K562 (cell line): ENCODE data around the gene CSF2RB. TPM values are rescaled to one million over a fixed set of nuclear protein-coding genes. Genes with fewer than 3 reads are reported as not detected.

ENCODE experiments used
- ATAC-seq: fragments of 200-7000 bp; cut with Tn5 transposase; 3 replicates; pipeline ENCODE4 v1.9.1; 2020; ENCODE audit warnings: moderate library complexity
- BruUV-seq: library from RNA; stranded (reverse); fragments of 400-500 nt; replicated peaks from 2 replicates; lab custom pipeline; 2021; lab: Mats Ljungman, UMichigan
- CTCF ChIA-PET: fragments of 300-600 bp; formaldehyde crosslinking; extraction: SDS; loops from one replicate; lab custom pipeline; 2021; ENCODE audit warnings: low intra/inter-chr PET ratio; lab: Yijun Ruan, JAX
- POLR2A ChIA-PET: fragments of 300-600, 350-650 bp; sonication (Branson Sonifier 250); formaldehyde crosslinking; extraction: SDS; loops from one replicate; lab custom pipeline; 2021; ENCODE audit warnings: antibody characterized with exemption, inconsistent platforms; lab: Yijun Ruan, JAX
- DNase-seq, 4 experiments: peaks; one replicate each; pipeline versions ENCODE4 v3.0.0 to v3.0.0-alpha.2; 2011 to 2018; ENCODE audit warnings: low spot score in 3 of 4, mixed read lengths in 3 of 4; ENCODE audit errors: extremely low read depth in 1 of 4
- FAIRE-seq: peaks from 2 replicates; lab custom pipeline; 2011; peaks lifted over from hg19 to GRCh38; lab: Jason Lieb, UNC
- H2AFZ ChIP-seq: 2 replicates; pipeline ENCODE4 v1.6.0; 2011; ENCODE audit warnings: low read depth, low read length, control low read depth, inconsistent platforms
- H3K27ac ChIP-seq: fragments of 200-600 bp; 3 replicates; pipeline ENCODE4 v1.8.0; 2011; ENCODE audit warnings: low read depth, mild to moderate bottlenecking, control low read depth, inconsistent platforms, low read length, moderate library complexity, mixed read lengths; ENCODE audit errors: extremely low read depth
- H3K27me3 ChIP-seq, 2 experiments: fragments of 300-600 bp in 1 of 2; 2 replicates in 1 of 2; 3 replicates in 1 of 2; pipeline versions ENCODE4 v1.6.0 to v1.8.0; 2011; ENCODE audit warnings: inconsistent platforms in 2 of 2, low read length in 2 of 2, mild to moderate bottlenecking in 1 of 2, mixed read lengths in 1 of 2, moderate library complexity in 1 of 2; ENCODE audit not compliant: control insufficient read depth in 2 of 2, insufficient read depth in 2 of 2
- H3K36me3 ChIP-seq: fragments of 300-600 bp; 3 replicates; pipeline ENCODE4 v1.8.0; 2011; ENCODE audit warnings: mild to moderate bottlenecking, low read length, inconsistent platforms; ENCODE audit not compliant: control insufficient read depth, insufficient read depth
- H3K4me1 ChIP-seq, 2 experiments: fragments of 200-600 bp in 1 of 2; replicated peaks in 1 of 2; 2 replicates in 1 of 2; 3 replicates in 1 of 2; pipeline versions ENCODE4 v1.5.1 to v1.8.0; 2011; ENCODE audit warnings: inconsistent platforms in 2 of 2, low read length in 2 of 2, mild to moderate bottlenecking in 1 of 2, mixed read lengths in 1 of 2, moderate library complexity in 1 of 2; ENCODE audit not compliant: control insufficient read depth in 2 of 2, insufficient read depth in 2 of 2
- H3K4me2 ChIP-seq: 2 replicates; pipeline ENCODE4 v1.6.1; 2011; ENCODE audit warnings: low read length, control low read depth, inconsistent platforms, mixed read lengths; ENCODE audit not compliant: insufficient read depth
- H3K4me3 ChIP-seq: fragments of 200-600 bp; sonication (generic), shearing (Covaris generic); 2 replicates; pipeline ENCODE4 v1.5.1; 2016; ENCODE audit warnings: control low read depth, inconsistent platforms
- H3K79me2 ChIP-seq: fragments of 200-600 bp; 3 replicates; pipeline ENCODE4 v1.8.0; 2011; ENCODE audit warnings: low read length, inconsistent platforms; ENCODE audit not compliant: control insufficient read depth, insufficient read depth
- H3K9ac ChIP-seq, 2 experiments: 2 replicates each; pipeline versions ENCODE4 v1.6.0 to v1.6.1; 2011; ENCODE audit warnings: low read depth in 2 of 2, low read length in 2 of 2, control low read depth in 1 of 2, inconsistent platforms in 1 of 2, mild to moderate bottlenecking in 1 of 2, mixed read lengths in 1 of 2; ENCODE audit not compliant: insufficient read depth in 1 of 2
- H3K9me1 ChIP-seq: one replicate; pipeline ENCODE4 v1.6.0; 2011; ENCODE audit warnings: inconsistent platforms, mild to moderate bottlenecking, low read length, moderate library complexity; ENCODE audit not compliant: control insufficient read depth, insufficient read depth
- H3K9me3 ChIP-seq: replicated peaks from 2 replicates; pipeline ENCODE4 v1.5.1; 2011; ENCODE audit warnings: low read depth, low read length, inconsistent platforms; ENCODE audit not compliant: control insufficient read depth, insufficient read depth
- H4K20me1 ChIP-seq: replicated peaks from 2 replicates; pipeline ENCODE4 v1.6.1; 2011; ENCODE audit warnings: low read length, inconsistent platforms, mixed read lengths; ENCODE audit not compliant: control insufficient read depth, insufficient read depth
- C11orf30 ChIP-seq: fragments of 450-650 bp; IDR thresholded peaks from 2 replicates; pipeline ENCODE4 v1.6.1; 2016; ENCODE audit warnings: low read depth, mild to moderate bottlenecking
- CEBPG ChIP-seq, 3 experiments: fragments of 200-800 bp in 1 of 3; sonication (Bioruptor generic) in 1 of 3; sonication (generic) in 1 of 3; formaldehyde crosslinking in 1 of 3; IDR thresholded peaks in 2 of 3; conservative IDR thresholded peaks in 1 of 3; 2 replicates each; pipeline versions ENCODE4 v1.6.1 to v1.8.0; 2016 to 2022; ENCODE audit warnings: missing compliant biosample characterization in 2 of 3, missing genetic modification characterization in 2 of 3, mild to moderate bottlenecking in 1 of 3, missing genetic modification reagents in 1 of 3
- CHD1 ChIP-seq: fragments of 200-600 bp; sonication (generic); IDR thresholded peaks from one replicate; pipeline ENCODE4 v1.6.1; 2012; ENCODE audit warnings: mild to moderate bottlenecking, moderate library complexity, low read length, inconsistent platforms
- FUS ChIP-seq: fragments of 200-400 bp; formaldehyde crosslinking; optimal IDR thresholded peaks from 2 replicates; pipeline ENCODE3; 2017; ENCODE audit warnings: low read depth, low read length
- HDAC8 ChIP-seq: fragments of 450-650 bp; IDR thresholded peaks from 2 replicates; pipeline ENCODE4 v1.6.1; 2016; ENCODE audit warnings: mild to moderate bottlenecking, missing genetic modification characterization, moderate library complexity, missing compliant biosample characterization
- KLF13 ChIP-seq: fragments of 450-650 bp; IDR thresholded peaks from 2 replicates; pipeline ENCODE4 v1.6.1; 2016; ENCODE audit warnings: missing genetic modification characterization, low read depth, mild to moderate bottlenecking, missing compliant biosample characterization, moderate library complexity, borderline replicate concordance
- MAFG ChIP-seq: fragments of 450-650 bp; conservative IDR thresholded peaks from 2 replicates; pipeline ENCODE4 v1.6.1; 2016; ENCODE audit warnings: missing genetic modification characterization, missing compliant biosample characterization
- NFIC ChIP-seq: fragments of 450-650 bp; IDR thresholded peaks from 2 replicates; pipeline ENCODE4 v1.6.1; 2017; ENCODE audit warnings: mild to moderate bottlenecking, inconsistent platforms
- RFX7 ChIP-seq: fragments of 250-450 bp; sonication (Bioruptor Pico); IDR thresholded peaks from 2 replicates; pipeline ENCODE4 v1.5.1; 2021; ENCODE audit warnings: mild to moderate bottlenecking
- SOX6 ChIP-seq: fragments of 450-650 bp; IDR thresholded peaks from 2 replicates; pipeline ENCODE4 v1.6.1; 2014; ENCODE audit warnings: mild to moderate bottlenecking
- WGBS: fragments of 100-300 bp; shearing (Covaris generic); methylation state at CpG from one replicate; pipeline ENCODE4 v1.1.6; 2016; ENCODE audit warnings: low coverage, mixed read lengths; ENCODE audit not compliant: insufficient coverage; ENCODE audit errors: missing lambda C conversion rate; 5-methylcytosine and 5-hydroxymethylcytosine counted together
- in situ Hi-C: fragments of 300-500 bp; cut with MboI; formaldehyde crosslinking; loops from 4 replicates; pipeline ENCODE4 v1.15.0; 2018; ENCODE audit warnings: inconsistent platforms, mixed read lengths
- intact Hi-C: fragments of 100-400 bp; cut with micrococcal nuclease; formaldehyde crosslinking; loops from 2 replicates; pipeline ENCODE4 v1.14.2; 2022
- polyA plus RNA-seq, 8 experiments: library from polyadenylated mRNA; depleted of rRNA in 4 of 8; stranded (reverse) in 5 of 8; unstranded in 3 of 8; fragments of >200 nt; fragmentation: Nextera tagmentation in 2 of 8; fragmentation: Illumina TruSeq in 1 of 8; extraction: Ambion mirVana in 2 of 8; extraction: Trizol in 1 of 8; gene quantifications; 2 replicates each; pipeline versions ENCODE4 v1.2.1 to v1.2.3, GENCODE V29; 2011 to 2014; ENCODE audit warnings: inconsistent platforms in 1 of 8, missing spikeins in 1 of 8
- total RNA-seq, 7 experiments: library from RNA; depleted of rRNA in 6 of 7; stranded (reverse); fragments of >200 nt in 6 of 7; fragmentation: Illumina TruSeq in 2 of 7; extraction: Trizol in 2 of 7; gene quantifications; 2 replicates each; pipeline versions ENCODE4 v1.2.1 to v1.2.3, GENCODE V29; 2011 to 2021; ENCODE audit warnings: low replicate concordance in 1 of 7
- TF ChIP-seq, protein P1 (sequence below): sonication (generic); formaldehyde crosslinking; IDR thresholded peaks from 2 replicates; pipeline ENCODE4 v1.8.1; 2023; ENCODE audit warnings: missing genetic modification reagents, mild to moderate bottlenecking, borderline replicate concordance
- TF ChIP-seq, protein P2 (sequence below), 2 experiments: fragments of 450-650 bp in 1 of 2; sonication (generic) in 1 of 2; formaldehyde crosslinking in 1 of 2; IDR thresholded peaks in 1 of 2; conservative IDR thresholded peaks in 1 of 2; 2 replicates each; pipeline versions ENCODE4 v1.6.1 to v1.8.1; 2016 to 2023; ENCODE audit warnings: mild to moderate bottlenecking in 2 of 2, moderate library complexity in 2 of 2, inconsistent platforms in 1 of 2, missing genetic modification reagents in 1 of 2

The CSF2RB gene
- total and polyA plus RNA-seq, 9 of the 15 experiments (the other 6 are each of a cell fraction or from before 2014, with no cell fraction given) = 0.04 to 1.0 (median 0.36) TPM

DNA sequence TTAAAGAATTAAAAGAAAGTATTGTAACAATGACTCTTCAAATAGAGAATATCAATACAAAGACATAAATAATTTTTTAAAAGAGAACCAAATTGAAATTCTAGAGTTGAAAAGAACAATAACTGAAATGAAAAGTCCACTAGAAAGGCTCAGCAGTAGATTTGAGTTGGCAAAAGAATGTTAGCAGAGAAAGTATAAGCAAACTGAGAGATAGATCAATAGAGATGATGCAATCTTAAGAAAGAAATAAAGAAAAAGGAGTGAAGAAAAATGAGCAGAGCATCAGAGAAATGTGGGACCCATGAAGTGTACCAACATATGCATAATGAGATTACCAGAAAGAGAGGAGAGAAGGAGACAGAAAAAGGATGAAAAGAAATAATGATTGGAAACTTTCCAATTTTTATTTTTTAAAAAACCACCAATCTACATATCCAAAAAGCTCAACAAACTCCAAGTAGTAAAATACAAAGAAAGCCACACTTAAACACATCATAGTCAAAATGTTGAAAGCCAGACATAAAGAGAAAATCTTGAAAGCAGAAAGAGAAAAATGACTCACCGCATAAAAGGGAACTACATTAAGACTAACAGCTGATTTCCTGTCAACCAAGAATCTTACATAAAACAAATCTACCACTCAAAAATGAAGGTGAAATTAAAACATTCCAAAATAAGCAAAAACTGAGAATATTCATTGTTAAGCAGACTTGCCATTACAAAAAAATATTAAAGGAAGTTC lies 31.8 kb upstream of the CSF2RB start (continued):
- TF ChIP-seq, protein P1, sequence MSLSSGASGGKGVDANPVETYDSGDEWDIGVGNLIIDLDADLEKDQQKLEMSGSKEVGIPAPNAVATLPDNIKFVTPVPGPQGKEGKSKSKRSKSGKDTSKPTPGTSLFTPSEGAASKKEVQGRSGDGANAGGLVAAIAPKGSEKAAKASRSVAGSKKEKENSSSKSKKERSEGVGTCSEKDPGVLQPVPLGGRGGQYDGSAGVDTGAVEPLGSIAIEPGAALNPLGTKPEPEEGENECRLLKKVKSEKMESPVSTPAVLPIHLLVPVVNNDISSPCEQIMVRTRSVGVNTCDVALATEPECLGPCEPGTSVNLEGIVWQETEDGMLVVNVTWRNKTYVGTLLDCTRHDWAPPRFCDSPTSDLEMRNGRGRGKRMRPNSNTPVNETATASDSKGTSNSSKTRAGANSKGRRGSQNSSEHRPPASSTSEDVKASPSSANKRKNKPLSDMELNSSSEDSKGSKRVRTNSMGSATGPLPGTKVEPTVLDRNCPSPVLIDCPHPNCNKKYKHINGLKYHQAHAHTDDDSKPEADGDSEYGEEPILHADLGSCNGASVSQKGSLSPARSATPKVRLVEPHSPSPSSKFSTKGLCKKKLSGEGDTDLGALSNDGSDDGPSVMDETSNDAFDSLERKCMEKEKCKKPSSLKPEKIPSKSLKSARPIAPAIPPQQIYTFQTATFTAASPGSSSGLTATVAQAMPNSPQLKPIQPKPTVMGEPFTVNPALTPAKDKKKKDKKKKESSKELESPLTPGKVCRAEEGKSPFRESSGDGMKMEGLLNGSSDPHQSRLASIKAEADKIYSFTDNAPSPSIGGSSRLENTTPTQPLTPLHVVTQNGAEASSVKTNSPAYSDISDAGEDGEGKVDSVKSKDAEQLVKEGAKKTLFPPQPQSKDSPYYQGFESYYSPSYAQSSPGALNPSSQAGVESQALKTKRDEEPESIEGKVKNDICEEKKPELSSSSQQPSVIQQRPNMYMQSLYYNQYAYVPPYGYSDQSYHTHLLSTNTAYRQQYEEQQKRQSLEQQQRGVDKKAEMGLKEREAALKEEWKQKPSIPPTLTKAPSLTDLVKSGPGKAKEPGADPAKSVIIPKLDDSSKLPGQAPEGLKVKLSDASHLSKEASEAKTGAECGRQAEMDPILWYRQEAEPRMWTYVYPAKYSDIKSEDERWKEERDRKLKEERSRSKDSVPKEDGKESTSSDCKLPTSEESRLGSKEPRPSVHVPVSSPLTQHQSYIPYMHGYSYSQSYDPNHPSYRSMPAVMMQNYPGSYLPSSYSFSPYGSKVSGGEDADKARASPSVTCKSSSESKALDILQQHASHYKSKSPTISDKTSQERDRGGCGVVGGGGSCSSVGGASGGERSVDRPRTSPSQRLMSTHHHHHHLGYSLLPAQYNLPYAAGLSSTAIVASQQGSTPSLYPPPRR = no peak

DNA sequence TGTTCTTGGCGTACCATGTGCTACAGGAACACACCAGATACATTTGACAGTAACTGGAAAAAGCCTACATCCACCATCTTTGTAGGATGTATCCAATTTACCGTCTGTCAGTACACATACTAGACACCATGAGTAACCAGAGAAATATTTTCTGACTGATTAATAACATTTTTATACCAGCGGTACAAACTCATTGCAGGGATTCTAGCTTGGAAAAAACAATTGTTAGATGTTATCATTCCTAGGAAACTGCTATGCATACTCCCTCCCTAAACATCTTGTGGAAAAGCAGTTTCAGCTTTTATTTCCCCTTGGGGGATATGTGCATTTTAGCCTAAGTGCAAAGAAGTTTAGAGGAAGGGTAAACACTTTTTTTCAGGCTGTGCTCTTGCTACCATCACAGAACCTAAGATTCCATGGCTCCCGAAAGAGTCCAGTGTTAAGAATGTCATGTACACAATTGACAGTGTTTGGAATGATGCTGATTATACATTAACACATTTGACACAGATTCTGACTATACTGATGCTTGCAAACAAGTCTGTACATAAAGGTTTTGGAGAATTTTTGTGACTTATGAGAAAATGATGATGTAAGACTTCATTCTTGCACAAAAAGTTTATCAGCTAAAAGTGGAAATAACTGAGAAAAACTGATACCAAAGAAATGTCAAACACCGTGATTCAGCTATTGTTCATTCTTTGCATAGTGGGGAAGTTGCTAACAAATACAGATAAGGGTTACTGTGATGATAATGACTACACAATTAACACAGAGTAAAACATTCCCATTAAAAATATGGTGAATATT lies 28.9 kb upstream of the CSF2RB start:
- in situ Hi-C loops (no loop called here), intact Hi-C loops (no loop called here)
- Histone ChIP-seq H3K27ac (no peak overlapping the region), H3K9ac (no peak overlapping the region), H3K4me1 (peaks cover 0 to 4% of the 10 kb centered on the region in 2 experiments; a peak in 2 of 5 replicates), H4K20me1 (no peaks in the 10 kb centered on the region), H3K27me3 (no peaks in the 10 kb centered on the region; a peak in 1 of 5 replicates), H3K79me2 (no peaks in the 10 kb centered on the region), H3K36me3 (no peaks in the 10 kb centered on the region)
- FAIRE-seq = no peak
- 3% methylated on average over 5 of the region's 5 CpGs for WGBS
- TF ChIP-seq CHD1 = no peak
- TF ChIP-seq MAFG (tag) = 0 out of 2 replicates have a peak, but pooled peaks have one; percentile 7
- TF ChIP-seq NFIC = no peak
- TF ChIP-seq FUS = no peak
- TF ChIP-seq KLF13 (tag) = no peak
- TF ChIP-seq CEBPG (CRISPR knock-in tag; IDR thresholded peaks at IDR 0.05) = no peak
- TF ChIP-seq CEBPG (tag; conservative IDR thresholded peaks at IDR 0.05 in 1 of 2, IDR thresholded peaks at IDR 0.05 in 1 of 2) = 0 out of 4 replicates have a peak, but pooled peaks have one; percentile 15 to 30
- TF ChIP-seq RFX7 (CRISPR knock-in tag) = no peak
- TF ChIP-seq C11orf30 = no peak
- TF ChIP-seq, protein P2, sequence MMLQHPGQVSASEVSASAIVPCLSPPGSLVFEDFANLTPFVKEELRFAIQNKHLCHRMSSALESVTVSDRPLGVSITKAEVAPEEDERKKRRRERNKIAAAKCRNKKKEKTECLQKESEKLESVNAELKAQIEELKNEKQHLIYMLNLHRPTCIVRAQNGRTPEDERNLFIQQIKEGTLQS (IDR thresholded peaks at IDR 0.05) = peak; percentile 39; the same call in 1 of the 2 replicates
- TF ChIP-seq, protein P2 (CRISPR knock-in tag; conservative IDR thresholded peaks at IDR 0.05) = no peak
- TF ChIP-seq SOX6 = 0 out of 2 replicates have a peak, but pooled peaks have one; percentile 33
- TF ChIP-seq HDAC8 (tag) = no peak
- TF ChIP-seq, all 486 proteins: peak for 4
- no peak overlapping the region for H2AFZ ChIP-seq
- H3K4me2 ChIP-seq = no peak overlapping the region
- H3K9me3 ChIP-seq = no peaks in the 10 kb centered on the region
- DNase-seq (no peak), ATAC-seq (no peak)
- no peaks in the 10 kb centered on the region for H3K9me1 ChIP-seq
- POLR2A ChIA-PET = interaction anchor here (0.6 kb wide), 1 partner anchor 21 kb away, joined by 3 read pairs; no protein-coding TSS in a partner anchor
- CTCF ChIA-PET = no interaction called here
- no peak overlapping the region for H3K4me3 ChIP-seq
- no TSS peak for BruUV-seq
